ENCODE measurements around the gene SESN1.
"Not testable (repeated sequence)": the region's sequence is repeated elsewhere in the genome, so short reads cannot be mapped to it uniquely, and the experiment has no call there.

Gene SESN1

GRCh38 chr6:108993876-108994275 lies 100.8 kb downstream of the SESN1 start:
- DNase-seq, result no peak

GRCh38 chr6:108989700-108990099 lies 104.9 kb downstream of the SESN1 start:
- DNase-seq, result no peak

DNA sequence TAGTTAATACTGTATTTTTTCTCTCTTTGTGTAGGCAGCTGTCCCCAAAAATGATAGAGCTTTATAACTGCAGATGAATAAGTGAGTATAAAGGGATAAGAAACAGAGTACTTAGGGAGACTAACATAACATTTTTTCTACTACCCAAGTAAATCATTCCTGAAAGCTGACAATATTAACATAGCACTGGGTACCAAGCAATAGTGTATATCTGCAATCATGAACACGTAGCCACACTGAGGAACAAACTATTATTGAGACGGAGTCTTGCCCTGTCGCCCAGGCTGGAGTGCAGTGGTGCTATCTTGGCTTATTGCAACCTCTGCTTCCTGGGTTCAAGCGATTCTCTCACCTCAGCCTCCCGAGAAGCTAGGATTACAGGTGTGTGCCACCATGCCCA lies 105.9 kb downstream of the SESN1 start:
- DNase-seq, result no peak

DNA sequence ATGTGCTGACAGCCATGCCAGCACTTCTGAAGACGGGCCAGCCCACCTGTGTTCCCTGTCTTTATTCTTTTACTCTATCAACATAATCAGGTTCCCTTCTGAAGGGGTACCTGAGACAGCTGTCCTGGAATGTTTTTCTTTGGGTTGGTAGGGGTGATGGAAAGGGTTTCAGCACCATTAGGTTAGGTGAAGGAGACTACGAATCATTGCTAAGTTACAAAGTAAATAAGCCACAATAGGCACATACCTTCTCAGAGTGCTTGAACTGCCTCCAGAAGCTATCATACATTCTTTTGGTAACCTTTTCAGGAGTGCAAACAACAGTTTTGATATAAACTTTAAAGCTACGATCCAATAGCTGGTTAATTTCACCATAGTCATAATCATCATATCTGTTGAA lies 106.3 kb downstream of the SESN1 start:
- DNase-seq, result no peak

DNA sequence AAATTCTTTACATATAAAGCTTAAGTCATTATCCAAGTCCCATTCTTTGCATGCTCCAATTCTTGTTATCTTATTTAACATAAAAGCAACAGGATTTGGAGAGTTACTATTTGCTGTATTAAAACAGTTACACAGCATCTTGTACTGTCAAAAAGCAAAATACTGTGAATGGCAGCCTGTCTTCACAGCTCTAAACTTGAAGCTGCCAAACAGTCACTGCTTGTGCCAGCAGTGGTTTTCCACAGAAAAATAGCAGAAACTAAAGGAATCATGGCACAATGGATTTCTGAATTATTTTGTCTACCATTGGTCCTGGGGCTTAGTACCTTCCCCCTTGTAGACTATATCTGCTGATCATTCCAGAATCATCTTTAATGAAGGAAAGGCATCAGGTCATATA lies 107.5 kb downstream of the SESN1 start:
- DNase-seq, result no peak

DNA sequence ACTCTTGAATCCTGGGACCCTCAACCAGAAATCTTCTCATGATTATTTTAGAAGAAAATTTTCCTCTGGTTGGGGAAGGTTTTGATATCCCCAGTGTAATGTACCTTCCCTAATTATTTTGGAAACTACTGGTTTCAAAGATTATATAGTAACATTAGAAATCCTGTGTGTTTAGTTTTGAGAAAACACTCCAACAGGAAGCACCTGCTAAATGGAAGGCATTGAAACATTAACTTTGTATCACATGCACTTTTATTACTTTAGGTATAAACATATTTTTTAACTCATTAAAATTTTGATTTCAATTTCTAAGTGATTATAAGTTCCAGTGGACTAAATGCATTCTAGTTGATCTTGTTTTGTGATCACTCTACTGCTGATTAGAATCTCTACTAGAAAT lies 109.3 kb downstream of the SESN1 start:
- DNase-seq, result no peak

- no peak for DNase-seq
Observed at GRCh38 chr6:108983151-108983550, 111.5 kb downstream of the SESN1 start.

DNA sequence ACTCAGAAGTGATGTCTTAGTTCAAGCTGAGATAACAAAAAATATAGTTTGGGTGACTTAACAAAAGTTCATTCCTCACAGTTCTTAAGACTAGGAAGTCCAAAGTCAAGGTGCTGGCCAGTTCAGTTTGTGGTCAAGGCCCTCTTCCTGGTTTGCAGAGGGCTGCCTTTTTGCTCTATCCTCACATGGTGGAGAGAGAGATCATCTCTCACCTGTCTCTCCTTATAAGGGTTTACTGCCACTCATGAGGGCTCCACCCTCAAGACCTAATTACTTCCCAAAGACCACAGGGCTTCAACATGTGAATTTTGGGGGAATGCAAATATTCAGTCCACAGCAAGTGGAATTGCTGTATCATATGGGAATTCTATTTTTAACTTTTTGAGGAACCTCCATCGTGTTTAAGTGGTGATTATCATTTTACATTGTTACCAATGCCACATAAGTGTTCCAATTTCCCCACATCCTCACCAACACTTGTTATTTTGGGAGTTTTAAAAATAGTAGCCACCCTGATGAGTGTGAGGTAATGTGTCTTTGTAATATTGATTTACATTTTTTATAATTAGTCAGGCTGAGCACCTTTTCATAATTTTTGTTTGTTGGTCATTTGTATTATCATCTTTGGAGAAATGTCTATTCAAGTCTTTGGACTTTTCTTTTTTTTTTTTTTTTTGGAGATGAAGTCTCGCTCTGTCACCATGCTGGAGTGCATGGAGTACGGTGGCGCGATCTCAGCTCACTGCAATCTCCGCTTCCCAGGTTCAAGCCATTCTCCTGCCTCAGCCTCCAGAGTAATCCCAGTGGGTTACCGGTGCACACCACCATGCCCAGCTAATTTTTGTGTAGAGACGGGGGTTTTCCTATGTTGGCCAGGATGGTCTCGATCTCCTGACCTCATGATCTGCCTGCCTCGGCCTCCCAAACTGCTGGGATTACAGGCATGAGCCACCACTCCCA lies 112.2 kb downstream of the SESN1 start:
- DNase-seq, result no peak

- DNase-seq, result not testable (repeated sequence)
Observed at GRCh38 chr6:108978638-108979037, 116.0 kb downstream of the SESN1 start.

DNA sequence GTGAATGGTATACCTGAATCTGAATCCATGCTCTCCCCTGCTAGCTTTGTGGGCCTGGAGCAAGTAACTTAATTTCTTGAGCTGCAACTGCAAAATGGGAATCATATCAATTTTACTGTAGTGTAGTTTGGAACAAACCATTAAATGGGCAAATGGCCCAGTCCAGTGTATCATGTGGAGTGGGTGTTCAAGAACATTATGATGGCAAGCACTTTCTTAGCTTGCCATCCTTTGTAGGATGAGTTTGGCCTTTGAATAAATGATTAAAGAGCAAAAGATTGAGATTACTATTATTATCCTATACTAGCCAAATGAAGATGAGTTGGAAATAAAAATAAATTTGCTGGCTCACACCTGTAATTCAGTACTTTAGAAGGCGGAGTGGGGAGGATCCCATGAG lies 120.4 kb downstream of the SESN1 start:
- DNase-seq, result no peak

DNA sequence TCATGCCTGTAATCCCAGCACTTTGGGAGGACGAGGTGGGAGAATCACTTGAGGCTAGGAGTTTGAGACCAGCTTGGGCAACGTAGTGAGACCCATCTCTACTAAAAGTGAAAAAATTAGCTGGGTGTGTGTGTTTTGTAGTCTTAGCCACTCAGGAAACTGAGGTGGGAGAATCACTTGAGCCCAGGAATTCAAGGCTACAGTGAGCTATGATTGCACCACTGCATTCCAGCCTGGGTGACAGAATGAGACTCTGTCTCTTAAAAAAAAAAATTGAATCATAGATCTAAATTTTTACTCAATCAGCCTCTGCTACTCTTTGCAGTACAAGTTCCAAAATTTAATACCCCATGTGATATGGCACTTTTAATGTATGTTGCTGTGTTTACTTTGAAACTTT lies 124.9 kb downstream of the SESN1 start:
- no peak for DNase-seq

DNA sequence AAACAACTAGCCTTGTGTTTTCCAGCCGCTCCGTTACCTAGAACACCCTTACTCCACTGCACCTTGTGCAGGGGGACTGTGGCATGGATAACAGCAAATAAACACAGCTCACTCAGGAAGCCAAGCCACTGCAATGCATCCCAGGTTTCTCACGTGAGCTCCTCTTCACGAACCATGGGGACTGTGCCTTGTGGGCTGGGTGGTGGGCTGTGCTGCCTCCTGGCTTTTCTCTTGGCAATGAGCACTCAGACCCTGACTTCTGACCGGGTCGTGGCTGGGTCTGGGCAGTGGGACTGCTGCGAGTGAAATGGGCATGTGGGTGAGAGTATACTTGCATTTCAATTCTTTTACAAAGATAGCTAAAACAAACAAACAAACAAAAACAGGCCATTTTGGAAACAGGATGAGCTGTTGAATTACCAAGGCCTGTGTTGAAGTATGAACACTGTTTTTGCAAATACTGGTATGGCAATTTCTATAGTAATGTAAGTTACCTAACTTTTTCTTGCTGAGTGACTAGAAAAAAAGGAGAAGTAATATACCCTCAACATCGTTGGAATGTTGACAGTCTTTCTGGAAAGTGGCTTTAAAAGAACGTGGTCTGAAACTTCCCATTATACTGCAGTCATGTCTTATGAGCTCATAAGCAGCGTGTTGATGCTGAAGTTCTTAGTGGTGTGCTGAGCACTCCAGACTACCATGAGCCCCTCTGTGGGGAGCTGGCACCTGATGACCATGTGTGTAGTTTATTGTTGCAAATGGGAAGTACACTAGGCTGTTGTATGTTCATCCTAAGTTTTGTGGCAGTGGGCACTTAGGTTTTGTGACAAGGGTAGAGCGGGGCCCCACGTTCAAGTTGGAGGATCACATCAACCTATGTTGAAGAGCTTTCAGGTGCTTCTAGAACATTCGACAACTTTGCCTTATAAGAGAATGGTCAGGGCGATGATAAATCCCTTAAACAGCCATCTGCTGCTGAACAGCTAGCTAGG lies 126.0 kb downstream of the SESN1 start:
- no peak for DNase-seq

GRCh38 chr6:108966855-108967755 lies 127.5 kb downstream of the SESN1 start:
- no peak for DNase-seq

DNA sequence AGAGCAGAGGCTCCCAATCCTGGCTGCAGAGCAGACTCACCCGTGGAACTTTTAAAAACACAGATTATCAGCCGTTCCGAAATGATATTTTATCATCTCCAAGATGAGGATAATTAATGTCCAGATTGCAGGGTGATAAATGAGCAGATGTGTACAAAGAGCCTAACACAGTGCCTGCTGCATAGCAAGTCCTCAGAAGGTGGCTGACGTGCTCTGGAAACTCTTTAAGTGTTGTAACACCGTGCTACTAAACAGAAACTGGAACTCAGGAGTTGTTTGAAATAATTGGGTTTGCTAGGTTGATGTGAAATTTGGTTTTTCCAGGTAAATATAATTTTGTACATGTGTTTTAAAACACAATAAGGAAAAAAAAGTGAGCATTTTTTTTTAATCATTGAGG lies 128.4 kb downstream of the SESN1 start:
- DNase-seq, result no peak

DNA sequence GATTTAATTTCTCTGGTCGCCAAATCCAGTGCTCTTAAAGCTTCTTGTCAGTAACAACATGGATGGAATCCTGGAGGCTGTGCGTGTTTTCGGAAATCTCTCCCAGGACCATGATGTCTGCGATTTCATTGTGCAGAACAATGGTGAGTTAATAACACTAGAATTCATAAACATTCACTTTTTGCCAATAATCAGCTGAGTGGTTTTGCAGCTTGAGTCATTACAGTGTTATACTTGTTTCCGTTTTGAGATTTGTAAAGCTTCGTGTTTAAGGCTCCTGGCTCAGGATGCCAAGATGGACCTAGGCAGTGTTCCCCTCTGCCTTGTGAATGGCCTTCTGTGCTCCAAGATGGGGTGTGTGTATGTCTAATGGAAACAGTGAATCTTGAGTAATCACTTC lies 132.7 kb downstream of the SESN1 start:
- no peak for DNase-seq

DNA sequence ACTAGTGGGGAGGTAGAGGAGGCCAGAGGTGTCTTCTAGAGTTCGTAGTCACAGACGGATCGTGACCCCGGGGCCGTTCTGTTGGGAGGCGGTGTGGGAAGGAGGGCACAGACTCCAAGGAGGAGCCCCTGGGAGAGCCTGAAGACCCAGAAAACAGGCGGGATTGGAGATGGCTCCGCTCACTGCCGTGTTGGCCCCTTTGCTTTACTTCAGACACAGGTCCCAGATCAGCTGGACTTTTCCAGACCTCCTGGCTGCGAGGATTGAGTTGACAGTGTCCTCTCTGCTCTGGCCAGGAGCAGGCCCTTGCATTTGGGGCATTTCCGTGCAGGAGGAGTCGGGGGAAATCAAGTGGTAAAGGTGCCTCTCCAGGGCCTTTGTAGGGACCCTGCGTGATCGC lies 133.6 kb downstream of the SESN1 start:
- DNase-seq, result no peak

- DNase-seq, result no peak
Observed at GRCh38 chr6:108960601-108961000, 134.0 kb downstream of the SESN1 start.

GRCh38 chr6:108959972-108960582 lies 134.6 kb downstream of the SESN1 start:
- no peak for DNase-seq

DNA sequence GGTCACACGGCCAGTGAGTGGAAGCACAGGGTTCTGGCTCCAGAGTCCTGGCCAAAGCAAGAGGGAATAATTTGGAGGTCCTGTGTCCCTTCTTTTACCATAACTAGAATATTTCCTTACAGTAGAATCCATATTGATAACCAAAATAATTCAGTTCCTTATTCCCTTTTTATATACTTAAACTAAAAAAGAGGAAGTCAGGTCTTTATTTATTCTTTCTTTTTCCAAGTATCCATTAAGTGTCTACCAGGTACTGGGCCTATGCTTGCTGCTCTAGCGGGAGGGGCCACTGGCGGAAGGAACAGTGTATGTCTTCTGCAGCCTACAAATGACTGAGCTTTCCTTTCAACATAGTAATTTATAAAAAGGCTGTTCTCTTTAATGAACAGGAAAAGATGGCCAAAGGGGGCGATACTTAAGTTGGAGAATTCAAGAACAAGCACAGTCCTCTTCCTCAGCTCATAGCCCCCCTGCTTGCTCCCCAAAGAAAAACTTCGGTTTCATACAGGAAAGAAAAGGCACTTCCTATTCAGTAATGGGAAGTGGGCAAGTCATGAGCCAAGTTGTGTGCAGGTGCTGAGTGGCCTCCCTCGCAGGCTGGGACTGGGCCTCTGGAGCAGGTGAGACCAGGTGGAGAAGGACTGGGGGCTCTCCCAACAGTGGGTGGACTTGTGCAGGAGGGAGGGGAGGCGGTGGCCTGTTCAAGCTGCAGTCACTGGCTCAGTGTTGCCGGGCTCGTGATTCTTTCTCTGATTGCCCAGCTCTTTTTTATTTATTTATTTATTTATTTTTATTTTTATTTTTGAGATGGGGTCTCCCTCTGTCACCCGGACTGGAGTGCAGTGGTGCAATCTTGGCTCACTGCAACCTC lies 135.5 kb downstream of the SESN1 start:
- DNase-seq, result no peak

DNA sequence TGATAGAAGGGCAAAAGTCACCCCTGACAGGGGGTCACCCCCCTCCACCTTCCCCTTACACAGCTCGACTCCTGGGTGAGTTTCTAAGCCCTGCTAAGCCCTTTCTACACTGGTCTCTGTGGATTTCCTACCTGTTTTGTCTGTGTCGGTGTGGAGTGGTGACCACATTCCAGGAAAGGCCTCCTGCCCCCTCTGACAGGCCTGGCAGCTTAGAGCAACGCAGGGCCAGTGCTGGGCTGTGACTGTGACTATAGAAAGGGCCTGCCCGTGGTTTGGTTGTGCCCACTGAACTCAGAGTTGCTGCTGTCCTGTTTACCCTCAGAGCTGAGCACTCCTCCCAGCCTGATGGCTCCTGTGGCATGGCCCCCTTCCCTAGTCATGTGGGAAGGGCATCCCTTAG lies 137.4 kb downstream of the SESN1 start:
- DNase-seq, result no peak

- no peak for DNase-seq
Observed at GRCh38 chr6:108955329-108955949, 139.2 kb downstream of the SESN1 start.
